Measurements from ENCODE around the gene FHIT.

The FHIT gene

GRCh38 chr3:61055447-61055846 lies 195.8 kb downstream of the FHIT start:
- no peak overlapping the region for H3K9ac ChIP-seq (ENCODE audit: low read length)
- H3K27ac ChIP-seq (ENCODE audit: low read depth, low read length) = no peak overlapping the region
- H2AFZ ChIP-seq (ENCODE audit: low read depth, low read length, severe bottlenecking) = no peak overlapping the region
- no peaks in the 10 kb centered on the region for H3K27me3 ChIP-seq (ENCODE audit: low read length)
- H3K36me3 ChIP-seq (ENCODE audit: low read length) = no peaks in the 10 kb centered on the region
- H3F3A ChIP-seq (ENCODE audit: insufficient read depth) = no peaks in the 10 kb centered on the region
- no peaks in the 10 kb centered on the region for H3K9me2 ChIP-seq (replicated peaks; ENCODE audit: insufficient read depth, low read length)
- no peak overlapping the region for H3K4me3 ChIP-seq (ENCODE audit: insufficient read depth, low read length, poor library complexity, severe bottlenecking)
- no peak for TF ChIP-seq EZH2phosphoT487 (conservative IDR thresholded peaks at IDR 0.05; ENCODE audit: low read length)
- TF ChIP-seq, protein P1, sequence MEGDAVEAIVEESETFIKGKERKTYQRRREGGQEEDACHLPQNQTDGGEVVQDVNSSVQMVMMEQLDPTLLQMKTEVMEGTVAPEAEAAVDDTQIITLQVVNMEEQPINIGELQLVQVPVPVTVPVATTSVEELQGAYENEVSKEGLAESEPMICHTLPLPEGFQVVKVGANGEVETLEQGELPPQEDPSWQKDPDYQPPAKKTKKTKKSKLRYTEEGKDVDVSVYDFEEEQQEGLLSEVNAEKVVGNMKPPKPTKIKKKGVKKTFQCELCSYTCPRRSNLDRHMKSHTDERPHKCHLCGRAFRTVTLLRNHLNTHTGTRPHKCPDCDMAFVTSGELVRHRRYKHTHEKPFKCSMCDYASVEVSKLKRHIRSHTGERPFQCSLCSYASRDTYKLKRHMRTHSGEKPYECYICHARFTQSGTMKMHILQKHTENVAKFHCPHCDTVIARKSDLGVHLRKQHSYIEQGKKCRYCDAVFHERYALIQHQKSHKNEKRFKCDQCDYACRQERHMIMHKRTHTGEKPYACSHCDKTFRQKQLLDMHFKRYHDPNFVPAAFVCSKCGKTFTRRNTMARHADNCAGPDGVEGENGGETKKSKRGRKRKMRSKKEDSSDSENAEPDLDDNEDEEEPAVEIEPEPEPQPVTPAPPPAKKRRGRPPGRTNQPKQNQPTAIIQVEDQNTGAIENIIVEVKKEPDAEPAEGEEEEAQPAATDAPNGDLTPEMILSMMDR (IDR thresholded peaks at IDR 0.05; ENCODE audit: insufficient read depth, low read length, poor library complexity, severe bottlenecking) = no peak
- H4K20me1 ChIP-seq (ENCODE audit: low read depth, low read length) = no peaks in the 10 kb centered on the region
- no peak overlapping the region for H3K4me2 ChIP-seq (ENCODE audit: low read depth, low read length, poor library complexity, severe bottlenecking)
- H3K79me2 ChIP-seq (ENCODE audit: insufficient read depth, low read length) = no peaks in the 10 kb centered on the region
- H3K9me3 ChIP-seq (ENCODE audit: insufficient read depth, low read length) = no peaks in the 10 kb centered on the region

DNA sequence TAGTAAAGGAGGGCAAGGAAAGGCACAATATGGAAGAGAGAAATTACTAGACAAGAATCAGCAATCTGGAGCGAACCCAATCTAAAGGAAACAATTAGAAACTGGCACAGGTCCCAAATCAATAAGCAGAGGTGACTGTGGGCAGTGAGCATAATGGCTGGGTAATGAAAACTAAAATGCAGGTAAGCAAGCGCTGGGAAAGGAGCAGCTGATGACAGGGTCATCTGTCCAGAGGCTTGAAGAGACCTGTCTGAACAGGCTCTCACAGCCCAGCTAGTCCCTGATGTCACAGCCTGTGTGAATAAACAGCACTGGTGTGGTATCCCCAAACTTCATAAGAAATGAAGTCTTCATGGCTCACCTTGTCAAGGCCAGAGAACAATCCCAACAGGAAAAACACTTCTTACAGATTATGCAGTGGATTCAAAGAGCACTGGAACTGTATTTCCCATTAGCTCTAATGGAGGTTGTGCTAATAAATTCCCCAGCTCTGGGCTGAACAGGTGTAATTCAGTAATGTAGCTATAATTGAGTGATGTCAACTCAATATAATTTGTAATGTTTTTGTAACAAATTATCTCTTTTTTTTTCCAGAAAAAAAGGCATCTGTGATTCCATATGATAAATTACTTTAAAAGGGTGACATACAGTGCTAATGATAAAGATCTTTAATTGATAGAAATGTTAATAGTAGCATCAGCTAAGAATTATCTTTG lies 197.3 kb downstream of the FHIT start:
- Histone ChIP-seq H3F3A (ENCODE audit: insufficient read depth) (no peaks in the 10 kb centered on the region), H3K4me3 (ENCODE audit: insufficient read depth, low read length, poor library complexity, severe bottlenecking) (no peak overlapping the region), H3K9me3 (ENCODE audit: insufficient read depth, low read length) (no peaks in the 10 kb centered on the region), H3K4me2 (ENCODE audit: low read depth, low read length, poor library complexity, severe bottlenecking) (no peak overlapping the region), H2AFZ (ENCODE audit: low read depth, low read length, severe bottlenecking) (no peak overlapping the region), H4K20me1 (ENCODE audit: low read depth, low read length) (no peaks in the 10 kb centered on the region), H3K9ac (ENCODE audit: low read length) (no peak overlapping the region), H3K27ac (ENCODE audit: low read depth, low read length) (no peak overlapping the region), H3K36me3 (ENCODE audit: low read length) (no peaks in the 10 kb centered on the region), H3K9me2 (replicated peaks; ENCODE audit: insufficient read depth, low read length) (no peaks in the 10 kb centered on the region), H3K79me2 (ENCODE audit: insufficient read depth, low read length) (no peaks in the 10 kb centered on the region), H3K27me3 (ENCODE audit: low read length) (no peaks in the 10 kb centered on the region)
- no peak for TF ChIP-seq EZH2phosphoT487 (conservative IDR thresholded peaks at IDR 0.05; ENCODE audit: low read length)
- TF ChIP-seq, protein P1 (IDR thresholded peaks at IDR 0.05; ENCODE audit: insufficient read depth, low read length, poor library complexity, severe bottlenecking) = no peak

DNA sequence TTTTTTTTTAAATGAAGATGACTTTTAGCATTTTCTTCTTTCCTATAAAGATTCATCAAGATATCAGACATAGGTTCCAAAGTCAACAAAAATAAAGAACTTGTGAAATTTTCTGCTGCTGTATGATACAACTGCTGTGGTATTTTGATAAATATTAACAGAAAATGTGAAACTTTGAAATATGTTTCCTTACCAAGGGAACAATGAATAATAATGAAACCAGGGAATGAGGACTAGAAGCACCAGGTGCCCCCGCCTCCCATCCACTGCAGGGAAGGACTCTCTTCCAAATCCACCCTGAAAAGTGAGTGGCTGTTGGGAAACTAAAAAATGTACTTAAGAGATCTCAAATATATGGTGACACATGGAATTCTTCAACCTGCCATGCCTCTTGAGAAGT lies 198.4 kb downstream of the FHIT start:
- no peaks in the 10 kb centered on the region for H3K36me3 ChIP-seq (ENCODE audit: low read length)
- no peaks in the 10 kb centered on the region for H4K20me1 ChIP-seq (ENCODE audit: low read depth, low read length)
- H3K9me2 ChIP-seq (replicated peaks; ENCODE audit: insufficient read depth, low read length) = no peaks in the 10 kb centered on the region
- no peak overlapping the region for H3K4me3 ChIP-seq (ENCODE audit: insufficient read depth, low read length, poor library complexity, severe bottlenecking)
- H3K4me2 ChIP-seq (ENCODE audit: low read depth, low read length, poor library complexity, severe bottlenecking) = no peak overlapping the region
- no peak for TF ChIP-seq EZH2phosphoT487 (conservative IDR thresholded peaks at IDR 0.05; ENCODE audit: low read length)
- TF ChIP-seq, protein P1 (IDR thresholded peaks at IDR 0.05; ENCODE audit: insufficient read depth, low read length, poor library complexity, severe bottlenecking) = no peak
- no peaks in the 10 kb centered on the region for H3K79me2 ChIP-seq (ENCODE audit: insufficient read depth, low read length)
- H3K27me3 ChIP-seq (ENCODE audit: low read length) = no peaks in the 10 kb centered on the region
- H3K9me3 ChIP-seq (ENCODE audit: insufficient read depth, low read length) = no peaks in the 10 kb centered on the region
- no peaks in the 10 kb centered on the region for H3F3A ChIP-seq (ENCODE audit: insufficient read depth)
- H3K9ac ChIP-seq (ENCODE audit: low read length) = no peak overlapping the region
- H2AFZ ChIP-seq (ENCODE audit: low read depth, low read length, severe bottlenecking) = no peak overlapping the region
- H3K27ac ChIP-seq (ENCODE audit: low read depth, low read length) = no peak overlapping the region
